HEK293T (cell line): ENCODE measurements around the gene BCL3.

Source experiments
- ARNT ChIP-seq: fragments of 450-650 bp; IDR thresholded peaks from 2 replicates; pipeline ENCODE4 v1.6.1; 2017; ENCODE audit warnings: mild to moderate bottlenecking
- BHLHE40 ChIP-seq: fragments of 450-650 bp; IDR thresholded peaks from 2 replicates; pipeline ENCODE4 v1.6.1; 2016; ENCODE audit warnings: mild to moderate bottlenecking, moderate library complexity, borderline replicate concordance
- CTBP1 ChIP-seq: fragments of 450-650 bp; IDR thresholded peaks from 2 replicates; pipeline ENCODE4 v1.6.1; 2016; ENCODE audit warnings: borderline replicate concordance
- ELF4 ChIP-seq: fragments of 450-650 bp; IDR thresholded peaks from 2 replicates; pipeline ENCODE4 v1.6.1; 2017; ENCODE audit warnings: antibody characterized with exemption
- FOXA1 ChIP-seq: fragments of 450-650 bp; IDR thresholded peaks from 2 replicates; pipeline ENCODE4 v1.6.1; 2016; ENCODE audit warnings: mild to moderate bottlenecking
- FOXK2 ChIP-seq: fragments of 450-650 bp; IDR thresholded peaks from 2 replicates; pipeline ENCODE4 v1.6.1; 2016; ENCODE audit warnings: mild to moderate bottlenecking
- FOXM1 ChIP-seq: fragments of 450-650 bp; IDR thresholded peaks from 2 replicates; pipeline ENCODE4 v1.6.1; 2017; ENCODE audit warnings: mild to moderate bottlenecking, borderline replicate concordance
- HDGF ChIP-seq: fragments of 450-650 bp; IDR thresholded peaks from 2 replicates; pipeline ENCODE4 v1.6.1; 2017; ENCODE audit warnings: antibody characterized with exemption, borderline replicate concordance
- L3MBTL2 ChIP-seq: fragments of 450-650 bp; conservative IDR thresholded peaks from 2 replicates; pipeline ENCODE4 v1.6.1; 2016; ENCODE audit warnings: mild to moderate bottlenecking
- NFRKB ChIP-seq: fragments of 450-650 bp; IDR thresholded peaks from 2 replicates; pipeline ENCODE4 v1.6.1; 2016; ENCODE audit warnings: mild to moderate bottlenecking, moderate library complexity
- SP1 ChIP-seq: fragments of 450-650 bp; IDR thresholded peaks from 2 replicates; pipeline ENCODE4 v1.6.1; 2017
- SUZ12 ChIP-seq: fragments of 450-650 bp; IDR thresholded peaks from 2 replicates; pipeline ENCODE4 v1.6.1; 2016; ENCODE audit warnings: mild to moderate bottlenecking

- no peak for TF ChIP-seq HDGF
- no peak for TF ChIP-seq FOXK2
- no peak for TF ChIP-seq SP1
- no peak for TF ChIP-seq SUZ12
- TF ChIP-seq NFRKB: no peak
- no peak for TF ChIP-seq L3MBTL2
- no peak for TF ChIP-seq BHLHE40
- TF ChIP-seq FOXM1: no peak
- TF ChIP-seq ELF4: no peak
- no peak for TF ChIP-seq FOXA1
- TF ChIP-seq ARNT: no peak
- no peak for TF ChIP-seq CTBP1
Observed at GRCh38 chr19:44762038-44762437, 13.5 kb downstream of the BCL3 start.
